ENCODE results near the gene F2R. TPM values are rescaled to one million over a fixed set of nuclear protein-coding genes. Genes with fewer than 3 reads are reported as not detected.

The F2R gene
- total and polyA plus RNA-seq, 2 of the 8 experiments (the other 6 are each of a cell fraction or from before 2014, with no cell fraction given): 23.8 to 29.1 TPM

- Histone ChIP-seq H3K4me2 (ENCODE audit: insufficient read depth in 1 of 2, low read depth in 2 of 2, low read length in 2 of 2) (no peak overlapping the region), H3K36me3 (ENCODE audit: control insufficient read depth in 2 of 4, insufficient read depth in 4 of 4, low read length in 3 of 4) (peaks cover 0 to 7% (median under 1%) of the 10 kb centered on the region in 4 experiments; a peak in 3 of 8 replicates), H2BK15ac (ENCODE audit: low read length) (no peak overlapping the region), H2AFZ (ENCODE audit: low read length) (no peak overlapping the region), H2BK5ac (ENCODE audit: low read depth, low read length) (no peak overlapping the region), H3K79me1 (ENCODE audit: low read depth, low read length) (no peaks in the 10 kb centered on the region), H3K27ac (ENCODE audit: low read depth, low read length) (no peak overlapping the region), H4K5ac (ENCODE audit: insufficient read length, low read depth, low read length) (no peak overlapping the region), H3K23me2 (ENCODE audit: low read depth, low read length) (no peaks in the 10 kb centered on the region), H4K8ac (ENCODE audit: extremely low read depth, insufficient read depth, low read length) (no peak overlapping the region), H3K9me3 (ENCODE audit: insufficient read depth in 2 of 2, low read depth in 1 of 2, low read length in 1 of 2) (no peaks in the 10 kb centered on the region), H3K4me3 (ENCODE audit: extremely low read depth in 1 of 4, insufficient read depth in 2 of 4, low read depth in 3 of 4, low read length in 4 of 4) (no peak overlapping the region), H4K20me1 (replicated peaks in 1 of 2; ENCODE audit: control insufficient read depth in 1 of 2, insufficient read depth in 2 of 2, low read length in 2 of 2) (peaks cover 0 to 2% of the 10 kb centered on the region in 2 experiments), H3K14ac (ENCODE audit: insufficient read length) (no peak overlapping the region), H3K79me2 (ENCODE audit: control insufficient read depth in 1 of 2, insufficient read depth in 2 of 2, low read length in 2 of 2) (no peaks in the 10 kb centered on the region), H2BK12ac (ENCODE audit: low read depth, low read length) (no peak overlapping the region), H4K91ac (replicated peaks; ENCODE audit: insufficient read length, low read length) (no peak overlapping the region), H3K18ac (ENCODE audit: extremely low read depth, low read length) (no peak overlapping the region), H3K56ac (replicated peaks; ENCODE audit: insufficient read length, low read depth, low read length) (no peak overlapping the region), H2BK120ac (replicated peaks; ENCODE audit: low read depth, low read length) (no peak overlapping the region), H2AK5ac (ENCODE audit: low read depth, low read length) (no peak overlapping the region), H3K4ac (replicated peaks; ENCODE audit: insufficient read length, low read depth, low read length) (no peak overlapping the region), H3K27me3 (replicated peaks in 1 of 4; ENCODE audit: control insufficient read depth in 3 of 4, extremely low read depth in 1 of 4, insufficient read depth in 3 of 4, low read length in 3 of 4) (no peaks in the 10 kb centered on the region), H3K9ac (replicated peaks in 1 of 4; ENCODE audit: extremely low read depth in 1 of 4, low read depth in 3 of 4, low read length in 3 of 4) (no peak overlapping the region), H3K23ac (ENCODE audit: insufficient read length) (no peak overlapping the region), H3K4me1 (replicated peaks in 1 of 4; ENCODE audit: control insufficient read depth in 3 of 4, insufficient read depth in 4 of 4, low read length in 3 of 4) (no peaks in the 10 kb centered on the region), H2BK20ac (ENCODE audit: low read length) (no peak overlapping the region)
- TF ChIP-seq, protein P1, sequence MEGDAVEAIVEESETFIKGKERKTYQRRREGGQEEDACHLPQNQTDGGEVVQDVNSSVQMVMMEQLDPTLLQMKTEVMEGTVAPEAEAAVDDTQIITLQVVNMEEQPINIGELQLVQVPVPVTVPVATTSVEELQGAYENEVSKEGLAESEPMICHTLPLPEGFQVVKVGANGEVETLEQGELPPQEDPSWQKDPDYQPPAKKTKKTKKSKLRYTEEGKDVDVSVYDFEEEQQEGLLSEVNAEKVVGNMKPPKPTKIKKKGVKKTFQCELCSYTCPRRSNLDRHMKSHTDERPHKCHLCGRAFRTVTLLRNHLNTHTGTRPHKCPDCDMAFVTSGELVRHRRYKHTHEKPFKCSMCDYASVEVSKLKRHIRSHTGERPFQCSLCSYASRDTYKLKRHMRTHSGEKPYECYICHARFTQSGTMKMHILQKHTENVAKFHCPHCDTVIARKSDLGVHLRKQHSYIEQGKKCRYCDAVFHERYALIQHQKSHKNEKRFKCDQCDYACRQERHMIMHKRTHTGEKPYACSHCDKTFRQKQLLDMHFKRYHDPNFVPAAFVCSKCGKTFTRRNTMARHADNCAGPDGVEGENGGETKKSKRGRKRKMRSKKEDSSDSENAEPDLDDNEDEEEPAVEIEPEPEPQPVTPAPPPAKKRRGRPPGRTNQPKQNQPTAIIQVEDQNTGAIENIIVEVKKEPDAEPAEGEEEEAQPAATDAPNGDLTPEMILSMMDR (IDR thresholded peaks at IDR 0.05; ENCODE audit: control extremely low read depth in 1 of 3, insufficient read depth in 1 of 3, low read depth in 1 of 3, low read length in 3 of 3): peak in 1 of 3 experiments; percentile 4; a peak in 1 of 4 replicates
- TF ChIP-seq CBX5 (IDR thresholded peaks at IDR 0.05; ENCODE audit: low read depth, low read length) (no peak), RAD21 (IDR thresholded peaks at IDR 0.05 in 1 of 2, conservative IDR thresholded peaks at IDR 0.05 in 1 of 2; ENCODE audit: low read depth in 2 of 2, low read length in 2 of 2) (0 out of 4 replicates have a peak, but pooled peaks of 1 of the 2 experiments have one; percentile 8)
- POLR2A ChIA-PET (ENCODE audit: partially characterized antibody): no interaction called here
- no peak for FAIRE-seq
- WGBS, 2 experiments (ENCODE audit: extremely low coverage in 1 of 2, insufficient coverage in 1 of 2, insufficient read length in 1 of 2, insufficient replicate concordance in 2 of 2, low coverage in 1 of 2, low lambda C conversion rate in 2 of 2, missing lambda C conversion rate in 1 of 2): 90% methylated on average over 8 of the region's 8 CpGs; no CpG with 5 or more reads in 1 of the 2 experiments
- CTCF ChIA-PET (ENCODE audit: partially characterized antibody): interaction anchor here (0.8 to 1.7 kb wide), 5 partner anchors 12 to 789 kb away, joined by 3 to 5 read pairs (median 3); no protein-coding TSS in a partner anchor
- no peak for DNase-seq (ENCODE audit: low read depth in 1 of 2, low spot score in 2 of 2)
Observed at GRCh38 chr5:76674330-76675066, 41.4 kb upstream of the F2R start.

Measured in H1 (cell line).